Smooth muscle cell (in vitro differentiated cells): ENCODE results near the gene CBR1. TPM values are rescaled to one million over a fixed set of nuclear protein-coding genes. Genes with fewer than 3 reads are reported as not detected.

ENCODE experiments used
- DNase-seq: peaks from one replicate; lab custom pipeline; 2025; ENCODE audit not compliant: unreplicated experiment; lab: John Stamatoyannopoulos, UW
- H2AFZ ChIP-seq: fragments of 200-600 bp; sonication (generic); 2 replicates; pipeline ENCODE4 v1.6.0; 2016; ENCODE audit warnings: antibody characterized with exemption, low read depth, mild to moderate bottlenecking
- H3F3A ChIP-seq: fragments of 200-600 bp; sonication (generic); 2 replicates; pipeline ENCODE4 v1.6.0; 2017; ENCODE audit warnings: antibody characterized with exemption, low read depth
- H3K27ac ChIP-seq: fragments of 200-600 bp; sonication (generic); 2 replicates; pipeline ENCODE4 v1.5.1; 2016; ENCODE audit warnings: low read depth, mild to moderate bottlenecking
- H3K27me3 ChIP-seq: fragments of 200-600 bp; sonication (generic); 2 replicates; pipeline ENCODE4 v1.6.1; 2016; ENCODE audit warnings: low read depth, mild to moderate bottlenecking
- H3K36me3 ChIP-seq: fragments of 200-600 bp; sonication (generic); 2 replicates; pipeline ENCODE4 v1.5.1; 2016; ENCODE audit warnings: low read depth
- H3K4me1 ChIP-seq: fragments of 200-600 bp; sonication (generic); 2 replicates; pipeline ENCODE4 v1.5.1; 2016; ENCODE audit warnings: low read depth
- H3K4me2 ChIP-seq: fragments of 200-600 bp; sonication (generic); 2 replicates; pipeline ENCODE4 v1.6.0; 2016; ENCODE audit warnings: mild to moderate bottlenecking
- H3K4me3 ChIP-seq: fragments of 200-600 bp; sonication (generic); 2 replicates; pipeline ENCODE4 v1.5.1; 2016; ENCODE audit warnings: mild to moderate bottlenecking
- H3K79me2 ChIP-seq: fragments of 200-600 bp; sonication (generic); 2 replicates; pipeline ENCODE4 v1.6.0; 2016; ENCODE audit warnings: low read depth, mild to moderate bottlenecking
- H3K9ac ChIP-seq: fragments of 200-600 bp; sonication (generic); 2 replicates; pipeline ENCODE4 v1.6.0; 2016; ENCODE audit warnings: low read depth
- H3K9me3 ChIP-seq: fragments of 200-600 bp; sonication (generic); replicated peaks from 2 replicates; pipeline ENCODE4 v1.5.1; 2016; ENCODE audit warnings: low read depth
- H4K20me1 ChIP-seq: fragments of 200-600 bp; sonication (generic); 2 replicates; pipeline ENCODE4 v1.6.0; 2016; ENCODE audit warnings: low read depth
- CTCF ChIP-seq: fragments of 200-600 bp; sonication (generic); IDR thresholded peaks from 2 replicates; pipeline ENCODE4 v1.5.1; 2017; ENCODE audit warnings: borderline replicate concordance, mild to moderate bottlenecking, antibody characterized with exemption; ENCODE audit not compliant: insufficient read depth, poor library complexity, severe bottlenecking
- WGBS: methylation state at CpG from one replicate; pipeline ENCODE4 v1.1.7; 2016; ENCODE audit warnings: low lambda C conversion rate; 5-methylcytosine and 5-hydroxymethylcytosine counted together
- polyA plus RNA-seq: library from polyadenylated mRNA; unstranded; fragments of >200 nt; fragmentation: Nextera tagmentation; extraction: Ambion mirVana; gene quantifications from 2 replicates; pipeline ENCODE4 v1.2.1, GENCODE V29; 2016
- total RNA-seq: library from RNA; depleted of rRNA; stranded (reverse); fragments of >200 nt; gene quantifications from 2 replicates; pipeline ENCODE4 v1.2.3, GENCODE V29; 2014

The CBR1 gene
- total and polyA plus RNA-seq, 2 experiments from 2014 or later, result 67.1 to 90.7 TPM

- H3K27me3 ChIP-seq, result no peaks in the 10 kb centered on the region
- H3F3A ChIP-seq, result no peaks in the 10 kb centered on the region
- TF ChIP-seq CTCF, result no peak
- H3K4me3 ChIP-seq, result no peak overlapping the region
- no peak overlapping the region for H3K27ac ChIP-seq
- H3K4me1 ChIP-seq, result no peaks in the 10 kb centered on the region
- WGBS, result 97% methylated on average over 17 of the region's 17 CpGs
- no peak overlapping the region for H3K4me2 ChIP-seq
- no peak overlapping the region for H2AFZ ChIP-seq
- no peak for DNase-seq
- H3K9me3 ChIP-seq, result no peaks in the 10 kb centered on the region
- H3K36me3 ChIP-seq, result peaks cover 8% of the 10 kb centered on the region
- no peak overlapping the region for H3K9ac ChIP-seq
- H3K79me2 ChIP-seq, result no peaks in the 10 kb centered on the region
- no peaks in the 10 kb centered on the region for H4K20me1 ChIP-seq
Measured at GRCh38 chr21:36038701-36039497, 30.9 kb upstream of the CBR1 start.

GRCh38 chr21:36039861-36040260 lies 30.0 kb upstream of the CBR1 start:
- Histone ChIP-seq H3K9ac (no peak overlapping the region), H3K27me3 (no peaks in the 10 kb centered on the region)

GRCh38 chr21:36040389-36040788 lies 29.4 kb upstream of the CBR1 start:
- 100% methylated on average over 2 of the region's 2 CpGs for WGBS
- TF ChIP-seq CTCF, result no peak
- Histone ChIP-seq H3F3A (no peaks in the 10 kb centered on the region), H3K9ac (no peak overlapping the region), H3K27ac (no peak overlapping the region), H4K20me1 (peaks cover 4% of the 10 kb centered on the region), H3K4me2 (no peak overlapping the region), H3K9me3 (no peaks in the 10 kb centered on the region), H3K79me2 (no peaks in the 10 kb centered on the region), H3K4me3 (no peak overlapping the region), H3K4me1 (no peaks in the 10 kb centered on the region), H3K27me3 (no peaks in the 10 kb centered on the region), H3K36me3 (peaks cover 16% of the 10 kb centered on the region), H2AFZ (no peak overlapping the region)
- no peak for DNase-seq

More at GRCh38 chr21:36039861-36040260, 30.0 kb upstream of the CBR1 start:
- no peak overlapping the region for H3K4me2 ChIP-seq
- no peaks in the 10 kb centered on the region for H3K79me2 ChIP-seq
- H3K4me3 ChIP-seq, result no peak overlapping the region
- peaks cover 4% of the 10 kb centered on the region for H4K20me1 ChIP-seq
- no peak for TF ChIP-seq CTCF
- no peak overlapping the region for H3K27ac ChIP-seq
- H3F3A ChIP-seq, result no peaks in the 10 kb centered on the region
- no peaks in the 10 kb centered on the region for H3K9me3 ChIP-seq
- H3K4me1 ChIP-seq, result no peaks in the 10 kb centered on the region
- no peak overlapping the region for H2AFZ ChIP-seq
- H3K36me3 ChIP-seq, result peaks cover 16% of the 10 kb centered on the region
- WGBS, result 98% methylated on average over 6 of the region's 6 CpGs
- no peak for DNase-seq

- TF ChIP-seq CTCF, result no peak
Measured at GRCh38 chr21:36041910-36042309, 27.9 kb upstream of the CBR1 start.

More at GRCh38 chr21:36041910-36042309, 27.9 kb upstream of the CBR1 start:
- Histone ChIP-seq H3K27ac (no peak overlapping the region), H3K36me3 (peaks cover 16% of the 10 kb centered on the region), H3K9me3 (no peaks in the 10 kb centered on the region), H3K79me2 (no peaks in the 10 kb centered on the region), H2AFZ (no peak overlapping the region), H3K4me3 (no peak overlapping the region), H3K27me3 (no peaks in the 10 kb centered on the region), H4K20me1 (peaks cover 4% of the 10 kb centered on the region), H3K9ac (no peak overlapping the region), H3F3A (no peaks in the 10 kb centered on the region), H3K4me1 (no peaks in the 10 kb centered on the region), H3K4me2 (no peak overlapping the region)
- WGBS, result 94% methylated on average over 1 of the region's 1 CpG
- DNase-seq, result no peak
